Colonic mucosa (tissue), 4 donors: Measurements from ENCODE around the gene CDC73. TPM values are rescaled to one million over a fixed set of nuclear protein-coding genes. Genes with fewer than 3 reads are reported as not detected.

Source experiments
- DNase-seq: peaks from one replicate; pipeline ENCODE4 v3.0.0-alpha.2; 2020
- H3K27ac ChIP-seq: fragments of 200-600 bp; one replicate; pipeline ENCODE4 v1.8.0; 2021
- H3K27me3 ChIP-seq: fragments of 200-600 bp; one replicate; pipeline ENCODE4 v1.8.0; 2021
- H3K36me3 ChIP-seq: fragments of 200-600 bp; one replicate; pipeline ENCODE4 v1.8.0; 2021
- H3K4me1 ChIP-seq: fragments of 200-600 bp; one replicate; pipeline ENCODE4 v1.8.0; 2021; ENCODE audit warnings: mild to moderate bottlenecking
- H3K4me3 ChIP-seq: fragments of 200-600 bp; one replicate; pipeline ENCODE4 v1.8.0; 2021
- H3K9ac ChIP-seq, 2 donors: one replicate each; pipeline ENCODE4 v1.7.0; 2013; ENCODE audit warnings: control low read depth in 2 of 2, low read depth in 2 of 2, low read length in 2 of 2
- H3K9me3 ChIP-seq: fragments of 200-600 bp; one replicate; pipeline ENCODE4 v1.8.0; 2021
- CTCF ChIP-seq: fragments of 200-600 bp; IDR thresholded peaks from one replicate; pipeline ENCODE4 v1.8.0; 2022; ENCODE audit warnings: antibody characterized with exemption, mild to moderate bottlenecking
- intact Hi-C: fragments of 100-400 bp; cut with DNase I; formaldehyde crosslinking; loops from one replicate; pipeline ENCODE4 v1.14.1; 2022
- microRNA-seq: library from miRNA; unstranded; fragments of <30 nt; microRNA quantifications from one replicate; pipeline ENCODE4, GENCODE V29; 2019
- total RNA-seq, 2 donors: library from RNA; stranded (reverse); fragmentation: NEBNext Ultra II Directional in 1 of 2; extraction: Animal tissue kit (Norgen Biotek cat#: 25700) in 1 of 2; gene quantifications; one replicate each; pipeline ENCODE4 v1.2.1, GENCODE V29; 2021
- donor health status: healthy.
- donor health status: DM: no; HTN: no; CAD: no.
- donor health status: DM: no; HTN: no; CAD: no.

The CDC73 gene
- total RNA-seq, 2 donors from 2014 or later = 45.3 to 49.1 TPM

GRCh38 chr1:193299038-193299437 is 177.2 kb downstream of the CDC73 start:
- no peaks in the 10 kb centered on the region for H3K36me3 ChIP-seq
- no peak overlapping the region for H3K27ac ChIP-seq
- intact Hi-C loops = no loop called here
- no peak for TF ChIP-seq CTCF
- H3K4me1 ChIP-seq = no peaks in the 10 kb centered on the region
- no peak overlapping the region for H3K4me3 ChIP-seq
- H3K27me3 ChIP-seq = no peaks in the 10 kb centered on the region
- no peaks in the 10 kb centered on the region for H3K9me3 ChIP-seq
- no peak overlapping the region for H3K9ac ChIP-seq
- DNase-seq = no peak

GRCh38 chr1:193301746-193302145 is 179.9 kb downstream of the CDC73 start:
- no peak for DNase-seq
- intact Hi-C loops = no loop called here
- no peaks in the 10 kb centered on the region for H3K9me3 ChIP-seq
- H3K4me1 ChIP-seq = no peaks in the 10 kb centered on the region
- H3K27me3 ChIP-seq = no peaks in the 10 kb centered on the region
- no peak overlapping the region for H3K27ac ChIP-seq
- no peak for TF ChIP-seq CTCF
- H3K9ac ChIP-seq = no peak overlapping the region
- no peaks in the 10 kb centered on the region for H3K36me3 ChIP-seq
- no peak overlapping the region for H3K4me3 ChIP-seq

- no peaks in the 10 kb centered on the region for H3K4me1 ChIP-seq
- H3K9ac ChIP-seq = no peak overlapping the region
- H3K4me3 ChIP-seq = no peak overlapping the region
- intact Hi-C loops = no loop called here
- no peak for DNase-seq
- H3K27me3 ChIP-seq = no peaks in the 10 kb centered on the region
- no peaks in the 10 kb centered on the region for H3K36me3 ChIP-seq
- H3K9me3 ChIP-seq = no peaks in the 10 kb centered on the region
- H3K27ac ChIP-seq = no peak overlapping the region
- no peak for TF ChIP-seq CTCF
Measured at GRCh38 chr1:193303849-193304248, 182.0 kb downstream of the CDC73 start.

Small RNAs within 50 kb of the gene (microRNA-seq; reads per million reads assigned to microRNA genes)
- not detected for gene MIR1278

Other genes with a start within 250 kb of the CDC73 start
- gene UCHL5, start 62.7 kb upstream of the CDC73 start, total RNA-seq = 10 to 100 TPM; 33.9 to 46.5 TPM
- gene RO60, start 62.4 kb upstream of the CDC73 start, total RNA-seq = 10 to 100 TPM; 47.6 to 55.9 TPM
- gene GLRX2, start 16.6 kb upstream of the CDC73 start, total RNA-seq = 10 to 100 TPM; 22.3 to 38.1 TPM
- under 1 TPM; 0.57 to 0.80 TPM for gene B3GALT2, start 64.6 kb downstream of the CDC73 start, total RNA-seq